ENCODE results near the gene TLNRD1.

The TLNRD1 gene

DNA sequence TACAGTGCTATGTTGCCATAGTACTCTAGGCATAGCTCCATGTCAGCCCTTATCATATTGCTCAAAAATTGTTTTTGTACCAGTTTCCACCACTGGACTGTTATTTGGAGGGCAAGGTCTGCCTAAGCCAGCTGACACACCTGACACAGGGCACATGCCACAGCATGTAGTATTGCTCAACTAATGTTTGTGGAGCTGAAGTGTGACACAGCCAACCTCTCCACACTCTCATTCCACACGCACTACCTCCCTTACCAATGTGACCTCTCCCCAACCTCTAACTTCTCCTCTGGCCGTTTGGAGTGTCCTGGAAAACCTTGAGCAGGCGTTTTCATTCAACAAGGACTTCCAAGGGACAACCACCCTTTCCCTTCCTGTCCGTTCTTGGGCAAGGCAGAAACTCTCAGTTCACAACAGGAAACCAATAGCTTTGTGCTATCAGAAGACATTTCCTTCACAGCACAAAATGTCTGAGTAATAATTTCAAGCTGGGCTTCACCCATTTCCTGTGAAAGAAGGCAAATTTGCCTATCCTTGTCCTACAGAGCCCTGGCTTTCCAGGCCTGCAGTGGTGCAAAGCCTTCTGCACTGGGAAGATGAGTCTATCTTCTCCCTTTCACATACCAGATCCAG, 38.4 kb downstream of the TLNRD1 start:
- Histone ChIP-seq H3K79me1 (replicated peaks; ENCODE audit: low read length, poor library complexity, severe bottlenecking) (no peaks in the 10 kb centered on the region), H3K4me2 (ENCODE audit: low read length, poor library complexity, severe bottlenecking) (no peak overlapping the region), H3K9ac (ENCODE audit: low read length) (no peak overlapping the region), H3K4me3 (ENCODE audit: insufficient read depth in 1 of 2, low read depth in 1 of 2, low read length in 2 of 2) (no peak overlapping the region), H4K8ac (ENCODE audit: low read length) (no peak overlapping the region), H3K4me1 (ENCODE audit: control insufficient read depth, insufficient read depth, low read depth, low read length) (no peaks in the 10 kb centered on the region), H2BK5ac (ENCODE audit: low read depth, low read length, poor library complexity, severe bottlenecking) (no peak overlapping the region), H2BK120ac (ENCODE audit: low read depth, low read length) (no peak overlapping the region), H2AK5ac (ENCODE audit: low read length, severe bottlenecking) (no peak overlapping the region), H3K4ac (ENCODE audit: low read depth in 1 of 2, low read length in 2 of 2) (no peak overlapping the region), H2AFZ (ENCODE audit: low read depth, low read length) (no peak overlapping the region), H2BK12ac (ENCODE audit: low read length in 2 of 2) (no peak overlapping the region), H3K36me3 (ENCODE audit: control insufficient read depth in 1 of 2, insufficient read depth in 2 of 2, low read depth in 1 of 2, low read length in 2 of 2) (no peaks in the 10 kb centered on the region), H3K23ac (ENCODE audit: low read length in 2 of 2) (no peak overlapping the region), H4K91ac (ENCODE audit: low read length) (no peak overlapping the region), H3K27me3 (ENCODE audit: control insufficient read depth in 1 of 2, insufficient read depth in 1 of 2, low read length in 2 of 2) (no peaks in the 10 kb centered on the region), H3K14ac (ENCODE audit: low read length in 2 of 2) (no peak overlapping the region), H2BK15ac (ENCODE audit: low read depth, poor library complexity, severe bottlenecking) (no peak overlapping the region), H3K27ac (ENCODE audit: low read length, poor library complexity, severe bottlenecking) (no peak overlapping the region), H3K9me3 (ENCODE audit: control insufficient read depth, low read length) (no peaks in the 10 kb centered on the region), H3K18ac (ENCODE audit: low read depth in 1 of 2, low read length in 2 of 2) (no peak overlapping the region)
- no peak for DNase-seq
- WGBS: 45% methylated on average over 4 of the region's 4 CpGs

DNA sequence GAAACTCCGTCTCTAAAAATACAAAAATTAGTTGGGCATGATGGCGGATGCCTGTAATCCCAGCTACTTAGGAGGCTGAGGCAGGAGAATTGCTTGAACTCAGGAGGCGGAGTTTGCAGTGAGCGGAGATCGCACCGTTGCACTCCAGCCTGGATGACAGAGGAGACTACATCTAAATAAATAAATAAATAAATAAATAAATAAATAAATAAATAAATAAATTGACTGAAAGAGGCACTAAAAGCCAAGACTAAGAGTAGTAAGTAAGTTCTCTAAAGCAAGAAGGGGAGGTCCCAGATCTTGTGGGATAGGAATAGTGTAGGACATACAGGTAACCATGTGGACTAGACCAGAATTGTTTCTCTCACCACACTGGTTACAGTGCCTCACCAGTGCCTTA, 40.0 kb downstream of the TLNRD1 start:
- no peak for DNase-seq
- Histone ChIP-seq H3K23ac (ENCODE audit: low read length in 2 of 2) (no peak overlapping the region), H3K4me1 (ENCODE audit: control insufficient read depth, insufficient read depth, low read depth, low read length) (no peaks in the 10 kb centered on the region), H3K27me3 (ENCODE audit: control insufficient read depth in 1 of 2, insufficient read depth in 1 of 2, low read length in 2 of 2) (no peaks in the 10 kb centered on the region), H2BK12ac (ENCODE audit: low read length in 2 of 2) (no peak overlapping the region), H3K4ac (ENCODE audit: low read depth in 1 of 2, low read length in 2 of 2) (no peak overlapping the region), H3K14ac (ENCODE audit: low read length in 2 of 2) (no peak overlapping the region), H2BK120ac (ENCODE audit: low read depth, low read length) (no peak overlapping the region), H3K4me3 (ENCODE audit: insufficient read depth in 1 of 2, low read depth in 1 of 2, low read length in 2 of 2) (no peak overlapping the region), H4K8ac (ENCODE audit: low read length) (no peak overlapping the region), H2BK15ac (ENCODE audit: low read depth, poor library complexity, severe bottlenecking) (no peak overlapping the region), H2BK5ac (ENCODE audit: low read depth, low read length, poor library complexity, severe bottlenecking) (no peak overlapping the region), H3K36me3 (ENCODE audit: control insufficient read depth in 1 of 2, insufficient read depth in 2 of 2, low read depth in 1 of 2, low read length in 2 of 2) (no peaks in the 10 kb centered on the region), H3K27ac (ENCODE audit: low read length, poor library complexity, severe bottlenecking) (no peak overlapping the region), H3K9ac (ENCODE audit: low read length) (no peak overlapping the region), H2AK5ac (ENCODE audit: low read length, severe bottlenecking) (no peak overlapping the region), H4K91ac (ENCODE audit: low read length) (no peak overlapping the region), H2AFZ (ENCODE audit: low read depth, low read length) (no peak overlapping the region), H3K79me1 (replicated peaks; ENCODE audit: low read length, poor library complexity, severe bottlenecking) (no peaks in the 10 kb centered on the region), H3K18ac (ENCODE audit: low read depth in 1 of 2, low read length in 2 of 2) (no peak overlapping the region), H3K4me2 (ENCODE audit: low read length, poor library complexity, severe bottlenecking) (no peak overlapping the region), H3K9me3 (ENCODE audit: control insufficient read depth, low read length) (no peaks in the 10 kb centered on the region)
- 79% methylated on average over 2 of the region's 6 CpGs for WGBS

DNA sequence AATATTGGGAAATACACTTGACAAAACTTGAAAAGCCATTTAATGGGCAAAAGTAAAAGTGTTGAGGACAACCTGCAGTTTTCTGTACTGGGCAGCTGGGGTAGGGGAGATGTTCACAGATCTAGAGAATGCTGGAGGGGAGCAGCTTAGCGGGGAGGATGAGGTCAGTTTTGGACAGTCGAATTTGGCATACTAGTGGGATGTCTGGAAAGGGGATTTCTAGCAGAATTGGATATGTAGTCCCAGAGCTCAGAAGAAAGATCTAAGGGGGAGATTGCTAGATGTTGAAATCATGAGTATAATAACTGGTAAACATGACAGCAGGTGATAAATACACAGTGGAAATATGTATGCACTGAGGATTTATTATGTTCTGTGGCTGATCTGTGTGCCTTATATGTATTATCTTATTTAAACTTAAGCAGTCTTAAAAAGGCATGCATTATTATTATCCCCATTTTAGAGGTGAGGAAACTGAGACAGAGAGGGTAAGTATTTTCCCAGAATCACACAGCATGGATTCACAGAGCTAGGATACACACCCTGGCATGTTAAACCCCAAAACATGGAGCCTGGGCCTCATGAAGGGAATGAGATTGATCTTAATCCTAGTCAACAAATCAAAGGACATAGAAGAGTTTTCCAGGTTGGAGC, 42.7 kb downstream of the TLNRD1 start:
- no peaks in the 10 kb centered on the region for H3K79me1 ChIP-seq (replicated peaks; ENCODE audit: low read length, poor library complexity, severe bottlenecking)
- no peak overlapping the region for H3K14ac ChIP-seq (ENCODE audit: low read length in 2 of 2)
- DNase-seq: no peak
- no peak overlapping the region for H3K4ac ChIP-seq (ENCODE audit: low read depth in 1 of 2, low read length in 2 of 2)
- no peak overlapping the region for H4K91ac ChIP-seq (ENCODE audit: low read length)
- H2AK5ac ChIP-seq (ENCODE audit: low read length, severe bottlenecking): no peak overlapping the region
- no peak overlapping the region for H2AFZ ChIP-seq (ENCODE audit: low read depth, low read length)
- no peaks in the 10 kb centered on the region for H3K36me3 ChIP-seq (ENCODE audit: control insufficient read depth in 1 of 2, insufficient read depth in 2 of 2, low read depth in 1 of 2, low read length in 2 of 2)
- no peak overlapping the region for H3K4me3 ChIP-seq (ENCODE audit: insufficient read depth in 1 of 2, low read depth in 1 of 2, low read length in 2 of 2)
- no peaks in the 10 kb centered on the region for H3K9me3 ChIP-seq (ENCODE audit: control insufficient read depth, low read length)
- H3K4me1 ChIP-seq (ENCODE audit: control insufficient read depth, insufficient read depth, low read depth, low read length): no peaks in the 10 kb centered on the region
- H3K23ac ChIP-seq (ENCODE audit: low read length in 2 of 2): no peak overlapping the region
- H2BK15ac ChIP-seq (ENCODE audit: low read depth, poor library complexity, severe bottlenecking): no peak overlapping the region
- no peak overlapping the region for H3K27ac ChIP-seq (ENCODE audit: low read length, poor library complexity, severe bottlenecking)
- H3K9ac ChIP-seq (ENCODE audit: low read length): no peak overlapping the region
- H2BK12ac ChIP-seq (ENCODE audit: low read length in 2 of 2): no peak overlapping the region
- no peaks in the 10 kb centered on the region for H3K27me3 ChIP-seq (ENCODE audit: control insufficient read depth in 1 of 2, insufficient read depth in 1 of 2, low read length in 2 of 2)
- no peak overlapping the region for H3K4me2 ChIP-seq (ENCODE audit: low read length, poor library complexity, severe bottlenecking)
- H3K18ac ChIP-seq (ENCODE audit: low read depth in 1 of 2, low read length in 2 of 2): no peak overlapping the region
- WGBS: 86% methylated on average over 2 of the region's 2 CpGs
- H2BK5ac ChIP-seq (ENCODE audit: low read depth, low read length, poor library complexity, severe bottlenecking): no peak overlapping the region
- no peak overlapping the region for H2BK120ac ChIP-seq (ENCODE audit: low read depth, low read length)
- no peak overlapping the region for H4K8ac ChIP-seq (ENCODE audit: low read length)

DNA sequence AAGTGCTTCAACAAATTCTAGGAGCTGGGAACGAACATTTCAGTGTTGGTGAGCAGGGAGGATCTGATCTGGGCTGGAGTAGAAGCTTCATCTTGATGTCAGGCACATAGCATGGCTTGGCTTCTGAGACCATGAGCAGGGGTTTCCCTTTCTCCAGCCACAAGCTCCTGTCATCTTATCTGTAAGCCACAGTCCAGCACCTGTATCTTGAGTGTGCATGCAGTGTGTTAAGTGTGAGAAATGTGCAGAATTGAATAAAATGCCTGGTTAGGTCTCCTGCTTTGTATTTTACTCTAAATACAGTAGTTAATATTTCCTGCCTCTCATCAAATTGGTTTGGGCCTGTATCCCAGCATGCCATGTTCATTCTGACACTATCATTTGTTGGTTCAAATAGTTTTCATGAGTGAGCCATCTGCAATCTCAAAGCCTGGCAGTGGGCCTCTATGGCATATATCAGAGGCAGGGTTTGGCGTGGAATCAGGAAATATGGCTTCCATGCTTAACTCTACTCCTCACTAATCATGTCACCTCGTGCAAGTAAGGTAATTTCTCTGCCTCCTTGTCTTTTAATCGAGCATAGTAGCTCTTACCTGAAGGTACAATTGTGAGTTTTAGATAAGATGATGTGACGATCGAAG, 43.3 kb downstream of the TLNRD1 start:
- H2BK12ac ChIP-seq (ENCODE audit: low read length in 2 of 2): no peak overlapping the region
- no peak overlapping the region for H2AK5ac ChIP-seq (ENCODE audit: low read length, severe bottlenecking)
- WGBS: 69% methylated on average over 4 of the region's 6 CpGs
- H3K4me2 ChIP-seq (ENCODE audit: low read length, poor library complexity, severe bottlenecking): no peak overlapping the region
- no peaks in the 10 kb centered on the region for H3K27me3 ChIP-seq (ENCODE audit: control insufficient read depth in 1 of 2, insufficient read depth in 1 of 2, low read length in 2 of 2)
- H4K8ac ChIP-seq (ENCODE audit: low read length): no peak overlapping the region
- no peak for DNase-seq
- no peak overlapping the region for H3K23ac ChIP-seq (ENCODE audit: low read length in 2 of 2)
- H3K79me1 ChIP-seq (replicated peaks; ENCODE audit: low read length, poor library complexity, severe bottlenecking): no peaks in the 10 kb centered on the region
- H3K4me3 ChIP-seq (ENCODE audit: insufficient read depth in 1 of 2, low read depth in 1 of 2, low read length in 2 of 2): no peak overlapping the region
- H2BK15ac ChIP-seq (ENCODE audit: low read depth, poor library complexity, severe bottlenecking): no peak overlapping the region
- H4K91ac ChIP-seq (ENCODE audit: low read length): no peak overlapping the region
- no peak overlapping the region for H2BK120ac ChIP-seq (ENCODE audit: low read depth, low read length)
- no peak overlapping the region for H2BK5ac ChIP-seq (ENCODE audit: low read depth, low read length, poor library complexity, severe bottlenecking)
- no peak overlapping the region for H3K9ac ChIP-seq (ENCODE audit: low read length)
- no peak overlapping the region for H3K4ac ChIP-seq (ENCODE audit: low read depth in 1 of 2, low read length in 2 of 2)
- no peak overlapping the region for H3K18ac ChIP-seq (ENCODE audit: low read depth in 1 of 2, low read length in 2 of 2)
- H2AFZ ChIP-seq (ENCODE audit: low read depth, low read length): no peak overlapping the region
- no peaks in the 10 kb centered on the region for H3K36me3 ChIP-seq (ENCODE audit: control insufficient read depth in 1 of 2, insufficient read depth in 2 of 2, low read depth in 1 of 2, low read length in 2 of 2)
- H3K9me3 ChIP-seq (ENCODE audit: control insufficient read depth, low read length): no peaks in the 10 kb centered on the region
- H3K4me1 ChIP-seq (ENCODE audit: control insufficient read depth, insufficient read depth, low read depth, low read length): no peaks in the 10 kb centered on the region
- H3K27ac ChIP-seq (ENCODE audit: low read length, poor library complexity, severe bottlenecking): no peak overlapping the region
- H3K14ac ChIP-seq (ENCODE audit: low read length in 2 of 2): no peak overlapping the region

Data from mesenchymal stem cell (in vitro differentiated cells and primary cell).